Adrenal gland (tissue), 5 donors: Measurements from ENCODE around the gene SMARCC2.

Experiments
- CTCF ChIP-seq, 6 experiments: fragments of 450-650 bp in 4 of 6; fragments of 200-600 bp in 2 of 6; sonication (generic) in 1 of 6; IDR thresholded peaks; 1 replicate in 5 of 6; 2 replicates in 1 of 6; pipeline versions ENCODE4 v1.5.1 to v1.8.0; 2016 to 2021; ENCODE audit warnings: antibody characterized with exemption in 6 of 6, mild to moderate bottlenecking in 2 of 6, moderate library complexity in 1 of 6
- POLR2A ChIP-seq, 2 donors: fragments of 450-650 bp; IDR thresholded peaks; one replicate each; pipeline ENCODE4 v1.6.1; 2017; ENCODE audit warnings: antibody characterized with exemption in 2 of 2, mild to moderate bottlenecking in 2 of 2, moderate library complexity in 1 of 2
- donor health status: DM: no; HTN: no; CAD: no.

- TF ChIP-seq POLR2A (IDR thresholded peaks at IDR 0.05) (no peak), CTCF (IDR thresholded peaks at IDR 0.05) (no peak)
These were observed 10.9 kb downstream of the SMARCC2 start for GRCh38 chr12:56178347-56178746.
